ENCODE measurements around the gene KCNAB2.
"Not testable (repeated sequence)": the region's sequence is repeated elsewhere in the genome, so short reads cannot be mapped to it uniquely, and the experiment has no call there.

KCNAB2 gene

GRCh38 chr1:6010554-6010953 is 35.1 kb upstream of the KCNAB2 start:
- DNase-seq (ENCODE audit: low read depth in 2 of 2) = no peak

- DNase-seq (ENCODE audit: low read depth in 2 of 2) = no peak
Observed at GRCh38 chr1:6011161-6011945, 34.3 kb upstream of the KCNAB2 start.

- DNase-seq (ENCODE audit: low read depth in 2 of 2) = no peak
Observed at GRCh38 chr1:6011946-6012258, 33.8 kb upstream of the KCNAB2 start.

- DNase-seq (ENCODE audit: low read depth in 2 of 2) = no peak
Observed at GRCh38 chr1:6012529-6013318, 33.0 kb upstream of the KCNAB2 start.

GRCh38 chr1:6013491-6013890 is 32.2 kb upstream of the KCNAB2 start:
- no peak for DNase-seq (ENCODE audit: low read depth in 2 of 2)

GRCh38 chr1:6014130-6014999 is 31.3 kb upstream of the KCNAB2 start:
- no peak for DNase-seq (ENCODE audit: low read depth in 2 of 2)

GRCh38 chr1:6016191-6016865 is 29.4 kb upstream of the KCNAB2 start:
- no peak for DNase-seq (ENCODE audit: low read depth in 2 of 2)

- not testable (repeated sequence) for DNase-seq (ENCODE audit: low read depth in 2 of 2)
Observed at GRCh38 chr1:6017654-6018053, 28.0 kb upstream of the KCNAB2 start.

- no peak for DNase-seq (ENCODE audit: low read depth in 2 of 2)
Observed at GRCh38 chr1:6019166-6019845, 26.4 kb upstream of the KCNAB2 start.

- no peak for DNase-seq (ENCODE audit: low read depth in 2 of 2)
Observed at GRCh38 chr1:6022193-6022592, 23.5 kb upstream of the KCNAB2 start.

- no peak for DNase-seq (ENCODE audit: low read depth in 2 of 2)
Observed at GRCh38 chr1:6023346-6023745, 22.3 kb upstream of the KCNAB2 start.

- no peak for DNase-seq (ENCODE audit: low read depth in 2 of 2)
Observed at GRCh38 chr1:6024376-6024775, 21.3 kb upstream of the KCNAB2 start.

- no peak for DNase-seq (ENCODE audit: low read depth in 2 of 2)
Observed at GRCh38 chr1:6025269-6026094, 20.2 kb upstream of the KCNAB2 start.

- peak; percentile 77 to 78 for DNase-seq (ENCODE audit: low read depth in 2 of 2)
Observed at GRCh38 chr1:6026095-6026809, 19.4 kb upstream of the KCNAB2 start.

- DNase-seq (ENCODE audit: low read depth in 2 of 2) = no peak
Observed at GRCh38 chr1:6027591-6027990, 18.1 kb upstream of the KCNAB2 start.

- peak in 1 of 2 donors; percentile 23 for DNase-seq (ENCODE audit: low read depth in 2 of 2)
Observed at GRCh38 chr1:6028042-6028850, 17.4 kb upstream of the KCNAB2 start.

- no peak for DNase-seq (ENCODE audit: low read depth in 2 of 2)
Observed at GRCh38 chr1:6029351-6029750, 16.3 kb upstream of the KCNAB2 start.

GRCh38 chr1:6030132-6030531 is 15.6 kb upstream of the KCNAB2 start:
- no peak for DNase-seq (ENCODE audit: low read depth in 2 of 2)
